K562 (cell line): ENCODE data around the gene SNTG2. TPM values are rescaled to one million over a fixed set of nuclear protein-coding genes. Genes with fewer than 3 reads are reported as not detected.

Experiments
- ATAC-seq: fragments of 200-7000 bp; cut with Tn5 transposase; 3 replicates; pipeline ENCODE4 v1.9.1; 2020; ENCODE audit warnings: moderate library complexity
- BruUV-seq: library from RNA; stranded (reverse); fragments of 400-500 nt; replicated peaks from 2 replicates; lab custom pipeline; 2021; lab: Mats Ljungman, UMichigan
- CTCF ChIA-PET: fragments of 300-600 bp; formaldehyde crosslinking; extraction: SDS; loops from one replicate; lab custom pipeline; 2021; ENCODE audit warnings: low intra/inter-chr PET ratio; lab: Yijun Ruan, JAX
- POLR2A ChIA-PET: fragments of 300-600, 350-650 bp; sonication (Branson Sonifier 250); formaldehyde crosslinking; extraction: SDS; loops from one replicate; lab custom pipeline; 2021; ENCODE audit warnings: antibody characterized with exemption, inconsistent platforms; lab: Yijun Ruan, JAX
- DNase-seq, 4 experiments: peaks; one replicate each; pipeline versions ENCODE4 v3.0.0 to v3.0.0-alpha.2; 2011 to 2018; ENCODE audit warnings: low spot score in 3 of 4, mixed read lengths in 3 of 4; ENCODE audit errors: extremely low read depth in 1 of 4
- FAIRE-seq: peaks from 2 replicates; lab custom pipeline; 2011; peaks lifted over from hg19 to GRCh38; lab: Jason Lieb, UNC
- H2AFZ ChIP-seq: 2 replicates; pipeline ENCODE4 v1.6.0; 2011; ENCODE audit warnings: low read depth, low read length, control low read depth, inconsistent platforms
- H3K27ac ChIP-seq: fragments of 200-600 bp; 3 replicates; pipeline ENCODE4 v1.8.0; 2011; ENCODE audit warnings: low read depth, mild to moderate bottlenecking, control low read depth, inconsistent platforms, low read length, moderate library complexity, mixed read lengths; ENCODE audit errors: extremely low read depth
- H3K27me3 ChIP-seq, 2 experiments: fragments of 300-600 bp in 1 of 2; 2 replicates in 1 of 2; 3 replicates in 1 of 2; pipeline versions ENCODE4 v1.6.0 to v1.8.0; 2011; ENCODE audit warnings: inconsistent platforms in 2 of 2, low read length in 2 of 2, mild to moderate bottlenecking in 1 of 2, mixed read lengths in 1 of 2, moderate library complexity in 1 of 2; ENCODE audit not compliant: control insufficient read depth in 2 of 2, insufficient read depth in 2 of 2
- H3K36me3 ChIP-seq: fragments of 300-600 bp; 3 replicates; pipeline ENCODE4 v1.8.0; 2011; ENCODE audit warnings: mild to moderate bottlenecking, low read length, inconsistent platforms; ENCODE audit not compliant: control insufficient read depth, insufficient read depth
- H3K4me1 ChIP-seq, 2 experiments: fragments of 200-600 bp in 1 of 2; replicated peaks in 1 of 2; 2 replicates in 1 of 2; 3 replicates in 1 of 2; pipeline versions ENCODE4 v1.5.1 to v1.8.0; 2011; ENCODE audit warnings: inconsistent platforms in 2 of 2, low read length in 2 of 2, mild to moderate bottlenecking in 1 of 2, mixed read lengths in 1 of 2, moderate library complexity in 1 of 2; ENCODE audit not compliant: control insufficient read depth in 2 of 2, insufficient read depth in 2 of 2
- H3K4me2 ChIP-seq: 2 replicates; pipeline ENCODE4 v1.6.1; 2011; ENCODE audit warnings: low read length, control low read depth, inconsistent platforms, mixed read lengths; ENCODE audit not compliant: insufficient read depth
- H3K4me3 ChIP-seq: fragments of 200-600 bp; sonication (generic), shearing (Covaris generic); 2 replicates; pipeline ENCODE4 v1.5.1; 2016; ENCODE audit warnings: control low read depth, inconsistent platforms
- H3K79me2 ChIP-seq: fragments of 200-600 bp; 3 replicates; pipeline ENCODE4 v1.8.0; 2011; ENCODE audit warnings: low read length, inconsistent platforms; ENCODE audit not compliant: control insufficient read depth, insufficient read depth
- H3K9ac ChIP-seq, 2 experiments: 2 replicates each; pipeline versions ENCODE4 v1.6.0 to v1.6.1; 2011; ENCODE audit warnings: low read depth in 2 of 2, low read length in 2 of 2, control low read depth in 1 of 2, inconsistent platforms in 1 of 2, mild to moderate bottlenecking in 1 of 2, mixed read lengths in 1 of 2; ENCODE audit not compliant: insufficient read depth in 1 of 2
- H3K9me1 ChIP-seq: one replicate; pipeline ENCODE4 v1.6.0; 2011; ENCODE audit warnings: inconsistent platforms, mild to moderate bottlenecking, low read length, moderate library complexity; ENCODE audit not compliant: control insufficient read depth, insufficient read depth
- H3K9me3 ChIP-seq: replicated peaks from 2 replicates; pipeline ENCODE4 v1.5.1; 2011; ENCODE audit warnings: low read depth, low read length, inconsistent platforms; ENCODE audit not compliant: control insufficient read depth, insufficient read depth
- H4K20me1 ChIP-seq: replicated peaks from 2 replicates; pipeline ENCODE4 v1.6.1; 2011; ENCODE audit warnings: low read length, inconsistent platforms, mixed read lengths; ENCODE audit not compliant: control insufficient read depth, insufficient read depth
- NR2C2 ChIP-seq, 2 experiments: fragments of 200-800 bp in 1 of 2; sonication (Bioruptor generic) in 1 of 2; sonication (generic) in 1 of 2; formaldehyde crosslinking in 1 of 2; IDR thresholded peaks; 2 replicates each; pipeline versions ENCODE4 v1.6.1 to v1.8.0; 2016 to 2022; ENCODE audit warnings: mild to moderate bottlenecking in 1 of 2, missing compliant biosample characterization in 1 of 2, missing genetic modification characterization in 1 of 2, missing genetic modification reagents in 1 of 2
- PURB ChIP-seq: sonication (generic); formaldehyde crosslinking; IDR thresholded peaks from 2 replicates; pipeline ENCODE4 v1.9.0; 2021; ENCODE audit warnings: low read depth, mild to moderate bottlenecking, missing genetic modification reagents
- ZNF24 ChIP-seq: fragments of 450-650 bp; IDR thresholded peaks from 2 replicates; pipeline ENCODE4 v1.6.1; 2016
- ZNF639 ChIP-seq, 2 experiments: fragments of 200-800 bp in 1 of 2; sonication (Bioruptor generic) in 1 of 2; sonication (generic) in 1 of 2; formaldehyde crosslinking in 1 of 2; IDR thresholded peaks in 1 of 2; conservative IDR thresholded peaks in 1 of 2; 2 replicates each; pipeline versions ENCODE4 v1.5.0 to v1.6.1; 2016 to 2020; ENCODE audit warnings: missing compliant biosample characterization in 1 of 2, missing genetic modification characterization in 1 of 2, missing genetic modification reagents in 1 of 2
- WGBS: fragments of 100-300 bp; shearing (Covaris generic); methylation state at CpG from one replicate; pipeline ENCODE4 v1.1.6; 2016; ENCODE audit warnings: low coverage, mixed read lengths; ENCODE audit not compliant: insufficient coverage; ENCODE audit errors: missing lambda C conversion rate; 5-methylcytosine and 5-hydroxymethylcytosine counted together
- in situ Hi-C: fragments of 300-500 bp; cut with MboI; formaldehyde crosslinking; loops from 4 replicates; pipeline ENCODE4 v1.15.0; 2018; ENCODE audit warnings: inconsistent platforms, mixed read lengths
- intact Hi-C: fragments of 100-400 bp; cut with micrococcal nuclease; formaldehyde crosslinking; loops from 2 replicates; pipeline ENCODE4 v1.14.2; 2022
- polyA plus RNA-seq, 8 experiments: library from polyadenylated mRNA; depleted of rRNA in 4 of 8; stranded (reverse) in 5 of 8; unstranded in 3 of 8; fragments of >200 nt; fragmentation: Nextera tagmentation in 2 of 8; fragmentation: Illumina TruSeq in 1 of 8; extraction: Ambion mirVana in 2 of 8; extraction: Trizol in 1 of 8; gene quantifications; 2 replicates each; pipeline versions ENCODE4 v1.2.1 to v1.2.3, GENCODE V29; 2011 to 2014; ENCODE audit warnings: inconsistent platforms in 1 of 8, missing spikeins in 1 of 8
- total RNA-seq, 7 experiments: library from RNA; depleted of rRNA in 6 of 7; stranded (reverse); fragments of >200 nt in 6 of 7; fragmentation: Illumina TruSeq in 2 of 7; extraction: Trizol in 2 of 7; gene quantifications; 2 replicates each; pipeline versions ENCODE4 v1.2.1 to v1.2.3, GENCODE V29; 2011 to 2021; ENCODE audit warnings: low replicate concordance in 1 of 7
- TF ChIP-seq, protein P1 (sequence below): fragments of 450-650 bp; formaldehyde crosslinking; IDR thresholded peaks from 2 replicates; pipeline ENCODE4 v1.4.0; 2022; ENCODE audit warnings: missing genetic modification characterization
- TF ChIP-seq, protein P2 (sequence below): fragments of 450-650 bp; IDR thresholded peaks from 2 replicates; pipeline ENCODE4 v1.6.1; 2016; ENCODE audit warnings: mild to moderate bottlenecking, moderate library complexity

The SNTG2 gene
- total and polyA plus RNA-seq, 9 of the 15 experiments (the other 6 are each of a cell fraction or from before 2014, with no cell fraction given), result not detected

DNA sequence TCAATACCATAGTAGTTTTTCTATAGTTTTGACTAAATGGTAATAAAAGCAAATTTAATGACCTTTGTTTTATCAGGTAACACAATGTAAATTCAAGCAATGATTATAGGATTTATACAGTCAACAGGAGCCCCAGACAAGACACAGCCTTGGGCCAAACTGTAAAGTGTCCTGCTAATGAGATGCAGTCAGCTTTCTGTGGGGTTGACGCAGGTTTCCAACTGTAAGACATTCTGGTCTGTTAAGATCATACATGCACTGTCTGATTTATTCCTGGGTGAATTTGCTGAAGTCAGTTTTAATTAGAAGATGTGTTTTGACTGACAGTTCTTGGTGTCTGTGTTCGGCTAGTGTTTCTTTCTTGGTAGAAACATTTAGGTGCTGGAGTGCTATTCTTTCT lies 180.3 kb downstream of the SNTG2 start:
- ChIA-PET CTCF (no interaction called here), POLR2A (no interaction called here)
- no peaks in the 10 kb centered on the region for H3K27me3 ChIP-seq
- H3K9me1 ChIP-seq, result no peaks in the 10 kb centered on the region
- intact Hi-C loops (no loop called here), in situ Hi-C loops (no loop called here)
- no peaks in the 10 kb centered on the region for H3K79me2 ChIP-seq
- WGBS, result 0% methylated on average over 2 of the region's 2 CpGs
- no peak overlapping the region for H3K4me3 ChIP-seq
- H3K9me3 ChIP-seq, result no peaks in the 10 kb centered on the region
- H3K36me3 ChIP-seq, result no peaks in the 10 kb centered on the region
- no peak overlapping the region for H3K9ac ChIP-seq
- DNase-seq, result no peak
- no peak overlapping the region for H3K4me2 ChIP-seq
- no peak for ATAC-seq
- no TSS peak for BruUV-seq
- H4K20me1 ChIP-seq, result no peaks in the 10 kb centered on the region
- FAIRE-seq, result no peak
- no peaks in the 10 kb centered on the region for H3K4me1 ChIP-seq
- H2AFZ ChIP-seq, result no peak overlapping the region
- H3K27ac ChIP-seq, result no peak overlapping the region
- TF ChIP-seq ZNF639 (CRISPR knock-in tag; conservative IDR thresholded peaks at IDR 0.05 in 1 of 2, IDR thresholded peaks at IDR 0.05 in 1 of 2), result no peak
- no peak for TF ChIP-seq ZNF24
- TF ChIP-seq, protein P1, sequence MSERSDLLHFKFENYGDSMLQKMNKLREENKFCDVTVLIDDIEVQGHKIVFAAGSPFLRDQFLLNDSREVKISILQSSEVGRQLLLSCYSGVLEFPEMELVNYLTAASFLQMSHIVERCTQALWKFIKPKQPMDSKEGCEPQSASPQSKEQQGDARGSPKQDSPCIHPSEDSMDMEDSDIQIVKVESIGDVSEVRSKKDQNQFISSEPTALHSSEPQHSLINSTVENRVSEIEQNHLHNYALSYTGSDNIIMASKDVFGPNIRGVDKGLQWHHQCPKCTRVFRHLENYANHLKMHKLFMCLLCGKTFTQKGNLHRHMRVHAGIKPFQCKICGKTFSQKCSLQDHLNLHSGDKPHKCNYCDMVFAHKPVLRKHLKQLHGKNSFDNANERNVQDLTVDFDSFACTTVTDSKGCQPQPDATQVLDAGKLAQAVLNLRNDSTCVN (CRISPR knock-in tag), result no peak
- TF ChIP-seq, protein P2, sequence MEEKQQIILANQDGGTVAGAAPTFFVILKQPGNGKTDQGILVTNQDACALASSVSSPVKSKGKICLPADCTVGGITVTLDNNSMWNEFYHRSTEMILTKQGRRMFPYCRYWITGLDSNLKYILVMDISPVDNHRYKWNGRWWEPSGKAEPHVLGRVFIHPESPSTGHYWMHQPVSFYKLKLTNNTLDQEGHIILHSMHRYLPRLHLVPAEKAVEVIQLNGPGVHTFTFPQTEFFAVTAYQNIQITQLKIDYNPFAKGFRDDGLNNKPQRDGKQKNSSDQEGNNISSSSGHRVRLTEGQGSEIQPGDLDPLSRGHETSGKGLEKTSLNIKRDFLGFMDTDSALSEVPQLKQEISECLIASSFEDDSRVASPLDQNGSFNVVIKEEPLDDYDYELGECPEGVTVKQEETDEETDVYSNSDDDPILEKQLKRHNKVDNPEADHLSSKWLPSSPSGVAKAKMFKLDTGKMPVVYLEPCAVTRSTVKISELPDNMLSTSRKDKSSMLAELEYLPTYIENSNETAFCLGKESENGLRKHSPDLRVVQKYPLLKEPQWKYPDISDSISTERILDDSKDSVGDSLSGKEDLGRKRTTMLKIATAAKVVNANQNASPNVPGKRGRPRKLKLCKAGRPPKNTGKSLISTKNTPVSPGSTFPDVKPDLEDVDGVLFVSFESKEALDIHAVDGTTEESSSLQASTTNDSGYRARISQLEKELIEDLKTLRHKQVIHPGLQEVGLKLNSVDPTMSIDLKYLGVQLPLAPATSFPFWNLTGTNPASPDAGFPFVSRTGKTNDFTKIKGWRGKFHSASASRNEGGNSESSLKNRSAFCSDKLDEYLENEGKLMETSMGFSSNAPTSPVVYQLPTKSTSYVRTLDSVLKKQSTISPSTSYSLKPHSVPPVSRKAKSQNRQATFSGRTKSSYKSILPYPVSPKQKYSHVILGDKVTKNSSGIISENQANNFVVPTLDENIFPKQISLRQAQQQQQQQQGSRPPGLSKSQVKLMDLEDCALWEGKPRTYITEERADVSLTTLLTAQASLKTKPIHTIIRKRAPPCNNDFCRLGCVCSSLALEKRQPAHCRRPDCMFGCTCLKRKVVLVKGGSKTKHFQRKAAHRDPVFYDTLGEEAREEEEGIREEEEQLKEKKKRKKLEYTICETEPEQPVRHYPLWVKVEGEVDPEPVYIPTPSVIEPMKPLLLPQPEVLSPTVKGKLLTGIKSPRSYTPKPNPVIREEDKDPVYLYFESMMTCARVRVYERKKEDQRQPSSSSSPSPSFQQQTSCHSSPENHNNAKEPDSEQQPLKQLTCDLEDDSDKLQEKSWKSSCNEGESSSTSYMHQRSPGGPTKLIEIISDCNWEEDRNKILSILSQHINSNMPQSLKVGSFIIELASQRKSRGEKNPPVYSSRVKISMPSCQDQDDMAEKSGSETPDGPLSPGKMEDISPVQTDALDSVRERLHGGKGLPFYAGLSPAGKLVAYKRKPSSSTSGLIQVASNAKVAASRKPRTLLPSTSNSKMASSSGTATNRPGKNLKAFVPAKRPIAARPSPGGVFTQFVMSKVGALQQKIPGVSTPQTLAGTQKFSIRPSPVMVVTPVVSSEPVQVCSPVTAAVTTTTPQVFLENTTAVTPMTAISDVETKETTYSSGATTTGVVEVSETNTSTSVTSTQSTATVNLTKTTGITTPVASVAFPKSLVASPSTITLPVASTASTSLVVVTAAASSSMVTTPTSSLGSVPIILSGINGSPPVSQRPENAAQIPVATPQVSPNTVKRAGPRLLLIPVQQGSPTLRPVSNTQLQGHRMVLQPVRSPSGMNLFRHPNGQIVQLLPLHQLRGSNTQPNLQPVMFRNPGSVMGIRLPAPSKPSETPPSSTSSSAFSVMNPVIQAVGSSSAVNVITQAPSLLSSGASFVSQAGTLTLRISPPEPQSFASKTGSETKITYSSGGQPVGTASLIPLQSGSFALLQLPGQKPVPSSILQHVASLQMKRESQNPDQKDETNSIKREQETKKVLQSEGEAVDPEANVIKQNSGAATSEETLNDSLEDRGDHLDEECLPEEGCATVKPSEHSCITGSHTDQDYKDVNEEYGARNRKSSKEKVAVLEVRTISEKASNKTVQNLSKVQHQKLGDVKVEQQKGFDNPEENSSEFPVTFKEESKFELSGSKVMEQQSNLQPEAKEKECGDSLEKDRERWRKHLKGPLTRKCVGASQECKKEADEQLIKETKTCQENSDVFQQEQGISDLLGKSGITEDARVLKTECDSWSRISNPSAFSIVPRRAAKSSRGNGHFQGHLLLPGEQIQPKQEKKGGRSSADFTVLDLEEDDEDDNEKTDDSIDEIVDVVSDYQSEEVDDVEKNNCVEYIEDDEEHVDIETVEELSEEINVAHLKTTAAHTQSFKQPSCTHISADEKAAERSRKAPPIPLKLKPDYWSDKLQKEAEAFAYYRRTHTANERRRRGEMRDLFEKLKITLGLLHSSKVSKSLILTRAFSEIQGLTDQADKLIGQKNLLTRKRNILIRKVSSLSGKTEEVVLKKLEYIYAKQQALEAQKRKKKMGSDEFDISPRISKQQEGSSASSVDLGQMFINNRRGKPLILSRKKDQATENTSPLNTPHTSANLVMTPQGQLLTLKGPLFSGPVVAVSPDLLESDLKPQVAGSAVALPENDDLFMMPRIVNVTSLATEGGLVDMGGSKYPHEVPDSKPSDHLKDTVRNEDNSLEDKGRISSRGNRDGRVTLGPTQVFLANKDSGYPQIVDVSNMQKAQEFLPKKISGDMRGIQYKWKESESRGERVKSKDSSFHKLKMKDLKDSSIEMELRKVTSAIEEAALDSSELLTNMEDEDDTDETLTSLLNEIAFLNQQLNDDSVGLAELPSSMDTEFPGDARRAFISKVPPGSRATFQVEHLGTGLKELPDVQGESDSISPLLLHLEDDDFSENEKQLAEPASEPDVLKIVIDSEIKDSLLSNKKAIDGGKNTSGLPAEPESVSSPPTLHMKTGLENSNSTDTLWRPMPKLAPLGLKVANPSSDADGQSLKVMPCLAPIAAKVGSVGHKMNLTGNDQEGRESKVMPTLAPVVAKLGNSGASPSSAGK, result no peak
- no peak for TF ChIP-seq NR2C2 (CRISPR knock-in tag; IDR thresholded peaks at IDR 0.05)
- TF ChIP-seq NR2C2 (tag; IDR thresholded peaks at IDR 0.05), result no peak
- TF ChIP-seq PURB, result no peak
